ENCODE data around the gene CD82.

CD82 gene

DNA sequence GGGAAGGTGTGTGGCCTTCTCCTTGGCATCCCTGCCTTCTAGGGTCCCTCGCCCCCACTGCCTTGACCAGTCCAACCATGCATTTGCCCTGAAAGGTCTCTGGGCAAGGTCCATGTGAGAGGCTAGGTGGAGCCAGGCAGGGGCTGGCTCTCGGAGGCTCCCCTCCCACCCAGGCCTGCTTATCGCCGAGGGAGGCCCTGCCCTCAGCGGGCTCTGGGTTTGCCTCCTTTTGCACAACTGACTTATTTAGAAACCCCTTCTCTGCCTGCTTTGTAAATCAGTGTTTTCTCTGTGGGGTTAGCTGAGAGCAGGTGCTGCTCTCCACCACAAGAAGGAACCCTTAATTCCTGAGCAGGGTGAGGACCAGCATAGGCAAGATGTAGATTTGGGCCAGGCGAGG is 47.7 kb downstream of the CD82 start:
- Histone ChIP-seq H3K27ac (no peak overlapping the region), H3K4me3 (no peak overlapping the region)
- TF ChIP-seq, protein P1, sequence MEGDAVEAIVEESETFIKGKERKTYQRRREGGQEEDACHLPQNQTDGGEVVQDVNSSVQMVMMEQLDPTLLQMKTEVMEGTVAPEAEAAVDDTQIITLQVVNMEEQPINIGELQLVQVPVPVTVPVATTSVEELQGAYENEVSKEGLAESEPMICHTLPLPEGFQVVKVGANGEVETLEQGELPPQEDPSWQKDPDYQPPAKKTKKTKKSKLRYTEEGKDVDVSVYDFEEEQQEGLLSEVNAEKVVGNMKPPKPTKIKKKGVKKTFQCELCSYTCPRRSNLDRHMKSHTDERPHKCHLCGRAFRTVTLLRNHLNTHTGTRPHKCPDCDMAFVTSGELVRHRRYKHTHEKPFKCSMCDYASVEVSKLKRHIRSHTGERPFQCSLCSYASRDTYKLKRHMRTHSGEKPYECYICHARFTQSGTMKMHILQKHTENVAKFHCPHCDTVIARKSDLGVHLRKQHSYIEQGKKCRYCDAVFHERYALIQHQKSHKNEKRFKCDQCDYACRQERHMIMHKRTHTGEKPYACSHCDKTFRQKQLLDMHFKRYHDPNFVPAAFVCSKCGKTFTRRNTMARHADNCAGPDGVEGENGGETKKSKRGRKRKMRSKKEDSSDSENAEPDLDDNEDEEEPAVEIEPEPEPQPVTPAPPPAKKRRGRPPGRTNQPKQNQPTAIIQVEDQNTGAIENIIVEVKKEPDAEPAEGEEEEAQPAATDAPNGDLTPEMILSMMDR (IDR thresholded peaks at IDR 0.05) = no peak
- DNase-seq (ENCODE audit: low spot score) = no peak

DNA sequence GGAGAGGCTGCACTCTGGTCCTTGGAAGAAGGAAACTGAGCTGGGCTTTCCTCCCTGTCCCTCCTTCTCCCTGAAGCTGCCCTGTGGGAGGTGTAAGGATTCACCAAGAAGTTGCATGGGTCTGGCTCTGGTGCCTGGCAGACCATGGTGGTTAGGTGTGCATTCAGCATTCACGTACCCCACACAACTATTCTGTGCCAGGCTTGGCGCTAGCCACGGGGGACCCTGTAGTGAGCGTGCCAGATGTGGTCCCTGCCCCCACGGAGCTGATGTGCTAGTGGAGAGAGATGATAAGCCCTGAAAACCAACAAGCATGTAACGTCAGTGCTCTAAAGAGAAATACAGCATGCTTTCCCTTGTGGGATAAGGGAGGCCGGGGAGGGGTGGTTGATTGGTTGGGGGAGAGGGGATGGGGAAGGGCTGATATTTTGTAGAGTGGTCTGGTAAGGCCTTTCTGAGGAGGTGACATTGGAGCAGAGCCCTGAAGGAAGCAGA is 48.9 kb downstream of the CD82 start:
- Histone ChIP-seq H3K4me3 (no peak overlapping the region), H3K27ac (no peak overlapping the region)
- no peak for DNase-seq (ENCODE audit: low spot score)
- TF ChIP-seq, protein P1 (IDR thresholded peaks at IDR 0.05) = no peak

DNA sequence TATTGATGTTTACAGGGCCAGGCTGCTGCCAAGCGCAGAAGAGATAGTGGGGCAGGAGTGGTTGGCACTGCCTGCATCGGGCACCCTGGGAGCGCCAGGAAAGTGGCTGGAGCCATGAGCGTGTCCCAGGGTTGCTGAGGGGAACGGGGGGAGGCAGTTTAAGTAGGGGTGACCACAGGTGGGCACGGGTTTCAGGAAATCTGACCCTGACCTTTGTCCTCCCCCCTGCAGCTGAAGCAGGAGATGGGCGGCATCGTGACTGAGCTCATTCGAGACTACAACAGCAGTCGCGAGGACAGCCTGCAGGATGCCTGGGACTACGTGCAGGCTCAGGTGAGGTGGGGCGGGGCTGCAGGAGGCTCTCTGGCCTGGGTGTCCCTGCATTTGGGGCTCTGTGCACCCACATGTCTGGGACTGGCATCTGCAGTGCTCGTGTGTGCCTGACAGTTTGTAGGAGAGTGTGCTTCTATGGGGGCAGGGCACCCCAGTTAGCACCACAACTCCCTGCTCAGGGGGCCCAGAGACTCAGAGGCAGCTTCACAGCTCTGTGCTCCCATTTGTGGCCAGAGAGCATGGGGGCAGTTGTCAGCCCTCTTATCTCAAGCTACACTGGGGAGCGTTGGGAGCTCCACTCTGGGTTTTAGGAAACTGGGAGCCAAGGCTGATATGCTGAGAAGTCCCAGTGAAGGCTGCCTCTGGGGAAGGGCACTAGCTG is 49.7 kb downstream of the CD82 start:
- TF ChIP-seq, protein P1 (IDR thresholded peaks at IDR 0.05) = no peak
- no peak for DNase-seq (ENCODE audit: low spot score)
- Histone ChIP-seq H3K27ac (no peak overlapping the region), H3K4me3 (no peak overlapping the region)

- peak; percentile 56 for DNase-seq (ENCODE audit: low spot score)
- Histone ChIP-seq H3K4me3 (no peak overlapping the region), H3K27ac (no peak overlapping the region)
- TF ChIP-seq, protein P1 (IDR thresholded peaks at IDR 0.05) = no peak
These were observed 50.7 kb downstream of the CD82 start for GRCh38 chr11:44615913-44616791.

GRCh38 chr11:44617671-44618461 is 52.4 kb downstream of the CD82 start:
- TF ChIP-seq, protein P1 (IDR thresholded peaks at IDR 0.05) = no peak
- DNase-seq (ENCODE audit: low spot score) = peak; percentile 56
- Histone ChIP-seq H3K4me3 (no peak overlapping the region), H3K27ac (no peak overlapping the region)

DNA sequence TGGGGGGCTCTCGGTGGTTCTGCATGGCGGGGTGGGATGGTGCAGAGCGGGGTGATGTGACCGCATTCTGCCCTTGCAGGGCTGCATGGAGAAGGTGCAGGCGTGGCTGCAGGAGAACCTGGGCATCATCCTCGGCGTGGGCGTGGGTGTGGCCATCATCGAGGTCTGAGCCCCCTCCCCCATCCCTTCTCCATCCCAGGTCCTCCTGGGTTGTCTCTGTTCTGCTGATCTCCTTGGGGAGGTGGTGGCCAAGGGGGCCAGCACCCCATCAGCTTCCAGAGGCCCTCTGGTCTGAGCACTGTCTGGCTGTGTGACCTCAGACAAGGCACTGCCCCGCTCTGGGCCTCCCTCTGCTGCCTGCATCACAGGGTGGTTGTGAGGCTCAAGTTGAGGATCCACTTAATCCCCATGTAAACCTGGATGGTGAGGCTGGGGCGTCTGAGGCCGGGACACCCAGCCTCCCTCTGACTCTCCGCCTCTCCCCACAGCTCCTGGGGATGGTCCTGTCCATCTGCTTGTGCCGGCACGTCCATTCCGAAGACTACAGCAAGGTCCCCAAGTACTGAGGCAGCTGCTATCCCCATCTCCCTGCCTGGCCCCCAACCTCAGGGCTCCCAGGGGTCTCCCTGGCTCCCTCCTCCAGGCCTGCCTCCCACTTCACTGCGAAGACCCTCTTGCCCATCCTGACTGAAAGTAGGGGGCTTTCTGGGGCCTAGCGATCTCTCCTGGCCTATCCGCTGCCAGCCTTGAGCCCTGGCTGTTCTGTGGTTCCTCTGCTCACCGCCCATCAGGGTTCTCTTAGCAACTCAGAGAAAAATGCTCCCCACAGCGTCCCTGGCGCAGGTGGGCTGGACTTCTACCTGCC is 53.3 kb downstream of the CD82 start:
- TF ChIP-seq, protein P1 (IDR thresholded peaks at IDR 0.05) = no peak
- DNase-seq (ENCODE audit: low spot score) = peak; percentile 67
- Histone ChIP-seq H3K27ac (no peak overlapping the region), H3K4me3 (no peak overlapping the region)

All from coronary artery (tissue), 2 donors.